HepG2 (cell line): Measurements from ENCODE around the gene ZNF763. TPM values are rescaled to one million over a fixed set of nuclear protein-coding genes. Genes with fewer than 3 reads are reported as not detected.

Experiments used
- ATAC-seq: fragments of 200-7000 bp; cut with Tn5 transposase; 3 replicates; pipeline ENCODE4 v1.9.1; 2020; ENCODE audit warnings: mild to moderate bottlenecking, moderate library complexity
- BruUV-seq: library from RNA; stranded (reverse); fragments of 400-500 nt; replicated peaks from 2 replicates; lab custom pipeline; 2021; lab: Mats Ljungman, UMichigan
- CTCF ChIA-PET: fragments of 300-600 bp; formaldehyde crosslinking; extraction: SDS; loops from one replicate; lab custom pipeline; 2021; ENCODE audit warnings: low total read pairs, inconsistent platforms, low intra/inter-chr PET ratio; lab: Yijun Ruan, JAX
- POLR2A ChIA-PET: fragments of 350-600 bp; sonication (Branson Sonifier 250); formaldehyde crosslinking; loops from one replicate; lab custom pipeline; 2020; ENCODE audit warnings: antibody characterized with exemption, inconsistent platforms; lab: Yijun Ruan, JAX
- DNase-seq: peaks from one replicate; pipeline ENCODE4 v3.0.0-alpha.2; 2015; ENCODE audit warnings: low spot score
- FAIRE-seq: peaks from 3 replicates; lab custom pipeline; 2011; peaks lifted over from hg19 to GRCh38; lab: Jason Lieb, UNC
- H2AFZ ChIP-seq: one replicate; pipeline ENCODE4 v1.6.1; 2011; ENCODE audit warnings: low read length, inconsistent platforms
- H3K27ac ChIP-seq: fragments of 300-600 bp; 3 replicates; pipeline ENCODE4 v1.8.0; 2011; ENCODE audit warnings: mixed run types, mild to moderate bottlenecking, mixed read lengths, low read length, inconsistent platforms; ENCODE audit not compliant: insufficient read depth; ENCODE audit errors: extremely low read length
- H3K27me3 ChIP-seq, 2 experiments: fragments of 200-600 bp in 1 of 2; 2 replicates in 1 of 2; 3 replicates in 1 of 2; pipeline versions ENCODE4 v1.6.0 to v1.8.0; 2011; ENCODE audit warnings: low read length in 2 of 2, mild to moderate bottlenecking in 2 of 2, moderate library complexity in 2 of 2, inconsistent platforms in 1 of 2; ENCODE audit not compliant: insufficient read depth in 2 of 2, control insufficient read depth in 1 of 2
- H3K36me3 ChIP-seq, 2 experiments: fragments of 200-600 bp in 1 of 2; replicated peaks in 1 of 2; 2 replicates in 1 of 2; 3 replicates in 1 of 2; pipeline versions ENCODE4 v1.5.1 to v1.8.0; 2011; ENCODE audit warnings: low read length in 2 of 2, inconsistent platforms in 1 of 2; ENCODE audit not compliant: insufficient read depth in 2 of 2, control insufficient read depth in 1 of 2
- H3K4me1 ChIP-seq: 2 replicates; pipeline ENCODE4 v1.5.1; 2012; ENCODE audit warnings: low read length, inconsistent platforms; ENCODE audit not compliant: insufficient read depth
- H3K4me2 ChIP-seq: 2 replicates; pipeline ENCODE4 v1.6.0; 2011; ENCODE audit warnings: low read depth, low read length, inconsistent platforms
- H3K4me3 ChIP-seq, 3 experiments: fragments of 200-600 bp in 1 of 3; sonication (generic), shearing (Covaris generic) in 1 of 3; replicated peaks in 1 of 3; 2 replicates each; pipeline ENCODE4 v1.5.1; 2011 to 2016; ENCODE audit warnings: low read length in 3 of 3, inconsistent platforms in 2 of 3, low read depth in 2 of 3, mild to moderate bottlenecking in 2 of 3, control low read depth in 1 of 3, mixed read lengths in 1 of 3; ENCODE audit not compliant: insufficient read depth in 1 of 3
- H3K79me2 ChIP-seq: one replicate; pipeline ENCODE4 v1.6.1; 2011; ENCODE audit warnings: low read length, inconsistent platforms; ENCODE audit not compliant: insufficient read depth
- H3K9ac ChIP-seq: 2 replicates; pipeline ENCODE4 v1.6.0; 2011; ENCODE audit warnings: mild to moderate bottlenecking, low read depth, low read length, inconsistent platforms; ENCODE audit not compliant: insufficient read depth
- H3K9me3 ChIP-seq: 2 replicates; pipeline ENCODE4 v1.5.1; 2012; ENCODE audit warnings: mild to moderate bottlenecking, low read length
- H4K20me1 ChIP-seq: 2 replicates; pipeline ENCODE4 v1.6.0; 2011; ENCODE audit warnings: inconsistent platforms, mild to moderate bottlenecking, low read length, moderate library complexity; ENCODE audit not compliant: insufficient read depth
- RFX5 ChIP-seq: IDR thresholded peaks from 2 replicates; pipeline ENCODE4 v1.6.1; 2011; ENCODE audit warnings: low read depth, low read length, improper control_type of control experiment
- whole genome bisulfite sequencing: methylation state at CpG from one replicate; pipeline ENCODE4 v1.1.6; 2017; ENCODE audit warnings: low lambda C conversion rate; 5-methylcytosine and 5-hydroxymethylcytosine counted together
- in situ Hi-C: cut with HindIII; loops from 2 replicates; pipeline ENCODE4 v1.10.0; 2017; ENCODE audit warnings: low pct_unique_long_range_greater_than_20kb; ENCODE audit not compliant: extremely low pct_ligation_motif_present
- intact Hi-C: fragments of 100-400 bp; cut with micrococcal nuclease; formaldehyde crosslinking; loops from one replicate; pipeline ENCODE4 v1.10.0; 2022; ENCODE audit not compliant: unreplicated experiment
- polyA plus RNA-seq, 8 experiments: library from polyadenylated mRNA; depleted of rRNA in 3 of 8; stranded (reverse) in 7 of 8; unstranded in 1 of 8; fragments of >200 nt; fragmentation: Illumina TruSeq in 4 of 8; extraction: Trizol in 4 of 8; gene quantifications; 2 replicates each; pipeline versions ENCODE4 v1.2.1 to v1.2.3, GENCODE V29; 2011 to 2016; ENCODE audit warnings: low read depth in 4 of 8, missing spikeins in 1 of 8, mixed read lengths in 1 of 8; ENCODE audit not compliant: insufficient read depth in 1 of 8
- total RNA-seq, 5 experiments: library from RNA; depleted of rRNA; stranded (reverse); fragments of >200 nt; fragmentation: Illumina TruSeq; extraction: Trizol; gene quantifications; 2 replicates each; pipeline ENCODE4 v1.2.3, GENCODE V29; 2016; ENCODE audit warnings: low read depth in 1 of 5
- TF ChIP-seq, protein P1 (sequence below): sonication (generic); formaldehyde crosslinking; IDR thresholded peaks from 2 replicates; pipeline ENCODE4 v1.5.0; 2020; ENCODE audit warnings: mild to moderate bottlenecking, missing genetic modification reagents, borderline replicate concordance

ZNF763 gene
- total and polyA plus RNA-seq, 2 of the 13 experiments (the other 11 are each of a cell fraction or from before 2014, with no cell fraction given): 0.08 to 0.42 TPM

DNA sequence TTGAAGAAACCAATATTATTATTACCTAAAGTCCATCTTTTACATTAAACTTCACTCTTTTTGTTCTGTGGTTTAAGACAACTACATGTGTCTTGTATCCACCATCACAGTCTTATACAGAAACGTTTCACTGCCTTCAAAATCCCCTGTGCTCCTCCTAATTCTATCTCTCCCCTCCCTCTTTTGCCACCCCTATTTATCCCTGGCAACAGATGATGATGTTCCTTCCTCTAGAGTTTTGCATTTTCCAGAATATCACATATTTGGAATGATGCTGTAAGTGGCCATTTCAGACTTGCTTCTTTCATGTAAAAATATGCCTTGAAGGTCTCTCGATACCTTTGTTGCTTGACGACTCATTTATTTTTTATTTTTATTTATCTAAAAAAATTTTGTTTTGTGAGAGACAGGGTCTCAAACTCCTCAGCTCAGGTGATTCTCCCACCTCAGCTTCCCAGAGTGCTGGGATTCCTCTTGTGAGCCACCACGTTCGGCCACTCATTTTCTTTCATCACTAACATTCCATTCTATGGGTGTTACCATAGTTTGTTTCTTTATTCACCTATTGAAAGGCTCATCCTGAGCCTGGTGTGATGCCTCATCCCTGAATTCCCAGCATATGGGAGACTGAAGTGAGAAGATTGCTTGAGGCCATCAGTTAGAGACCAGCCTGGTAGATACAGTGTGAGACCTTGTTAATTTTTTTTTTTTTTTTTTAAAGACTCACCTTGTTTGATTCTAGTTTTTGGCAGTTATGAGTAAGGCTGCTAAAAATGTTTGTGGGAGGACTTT is 8.4 kb downstream of the ZNF763 start:
- intact Hi-C loops: no loop called here
- BruUV-seq: no TSS peak
- Histone ChIP-seq H3K9ac (no peak overlapping the region), H3K4me2 (no peak overlapping the region), H3K9me3 (no peaks in the 10 kb centered on the region), H3K79me2 (no peaks in the 10 kb centered on the region), H3K4me3 (no peak overlapping the region), H2AFZ (no peak overlapping the region), H3K27me3 (no peaks in the 10 kb centered on the region), H3K36me3 (no peaks in the 10 kb centered on the region), H3K4me1 (no peaks in the 10 kb centered on the region), H3K27ac (no peak overlapping the region)
- ChIA-PET CTCF (no interaction called here), POLR2A (no interaction called here)
- ATAC-seq (no peak), FAIRE-seq (no peak), DNase-seq (no peak)
- in situ Hi-C loops: no loop called here
- 53% methylated on average over 5 of the region's 5 CpGs for WGBS
- TF ChIP-seq, protein P1, sequence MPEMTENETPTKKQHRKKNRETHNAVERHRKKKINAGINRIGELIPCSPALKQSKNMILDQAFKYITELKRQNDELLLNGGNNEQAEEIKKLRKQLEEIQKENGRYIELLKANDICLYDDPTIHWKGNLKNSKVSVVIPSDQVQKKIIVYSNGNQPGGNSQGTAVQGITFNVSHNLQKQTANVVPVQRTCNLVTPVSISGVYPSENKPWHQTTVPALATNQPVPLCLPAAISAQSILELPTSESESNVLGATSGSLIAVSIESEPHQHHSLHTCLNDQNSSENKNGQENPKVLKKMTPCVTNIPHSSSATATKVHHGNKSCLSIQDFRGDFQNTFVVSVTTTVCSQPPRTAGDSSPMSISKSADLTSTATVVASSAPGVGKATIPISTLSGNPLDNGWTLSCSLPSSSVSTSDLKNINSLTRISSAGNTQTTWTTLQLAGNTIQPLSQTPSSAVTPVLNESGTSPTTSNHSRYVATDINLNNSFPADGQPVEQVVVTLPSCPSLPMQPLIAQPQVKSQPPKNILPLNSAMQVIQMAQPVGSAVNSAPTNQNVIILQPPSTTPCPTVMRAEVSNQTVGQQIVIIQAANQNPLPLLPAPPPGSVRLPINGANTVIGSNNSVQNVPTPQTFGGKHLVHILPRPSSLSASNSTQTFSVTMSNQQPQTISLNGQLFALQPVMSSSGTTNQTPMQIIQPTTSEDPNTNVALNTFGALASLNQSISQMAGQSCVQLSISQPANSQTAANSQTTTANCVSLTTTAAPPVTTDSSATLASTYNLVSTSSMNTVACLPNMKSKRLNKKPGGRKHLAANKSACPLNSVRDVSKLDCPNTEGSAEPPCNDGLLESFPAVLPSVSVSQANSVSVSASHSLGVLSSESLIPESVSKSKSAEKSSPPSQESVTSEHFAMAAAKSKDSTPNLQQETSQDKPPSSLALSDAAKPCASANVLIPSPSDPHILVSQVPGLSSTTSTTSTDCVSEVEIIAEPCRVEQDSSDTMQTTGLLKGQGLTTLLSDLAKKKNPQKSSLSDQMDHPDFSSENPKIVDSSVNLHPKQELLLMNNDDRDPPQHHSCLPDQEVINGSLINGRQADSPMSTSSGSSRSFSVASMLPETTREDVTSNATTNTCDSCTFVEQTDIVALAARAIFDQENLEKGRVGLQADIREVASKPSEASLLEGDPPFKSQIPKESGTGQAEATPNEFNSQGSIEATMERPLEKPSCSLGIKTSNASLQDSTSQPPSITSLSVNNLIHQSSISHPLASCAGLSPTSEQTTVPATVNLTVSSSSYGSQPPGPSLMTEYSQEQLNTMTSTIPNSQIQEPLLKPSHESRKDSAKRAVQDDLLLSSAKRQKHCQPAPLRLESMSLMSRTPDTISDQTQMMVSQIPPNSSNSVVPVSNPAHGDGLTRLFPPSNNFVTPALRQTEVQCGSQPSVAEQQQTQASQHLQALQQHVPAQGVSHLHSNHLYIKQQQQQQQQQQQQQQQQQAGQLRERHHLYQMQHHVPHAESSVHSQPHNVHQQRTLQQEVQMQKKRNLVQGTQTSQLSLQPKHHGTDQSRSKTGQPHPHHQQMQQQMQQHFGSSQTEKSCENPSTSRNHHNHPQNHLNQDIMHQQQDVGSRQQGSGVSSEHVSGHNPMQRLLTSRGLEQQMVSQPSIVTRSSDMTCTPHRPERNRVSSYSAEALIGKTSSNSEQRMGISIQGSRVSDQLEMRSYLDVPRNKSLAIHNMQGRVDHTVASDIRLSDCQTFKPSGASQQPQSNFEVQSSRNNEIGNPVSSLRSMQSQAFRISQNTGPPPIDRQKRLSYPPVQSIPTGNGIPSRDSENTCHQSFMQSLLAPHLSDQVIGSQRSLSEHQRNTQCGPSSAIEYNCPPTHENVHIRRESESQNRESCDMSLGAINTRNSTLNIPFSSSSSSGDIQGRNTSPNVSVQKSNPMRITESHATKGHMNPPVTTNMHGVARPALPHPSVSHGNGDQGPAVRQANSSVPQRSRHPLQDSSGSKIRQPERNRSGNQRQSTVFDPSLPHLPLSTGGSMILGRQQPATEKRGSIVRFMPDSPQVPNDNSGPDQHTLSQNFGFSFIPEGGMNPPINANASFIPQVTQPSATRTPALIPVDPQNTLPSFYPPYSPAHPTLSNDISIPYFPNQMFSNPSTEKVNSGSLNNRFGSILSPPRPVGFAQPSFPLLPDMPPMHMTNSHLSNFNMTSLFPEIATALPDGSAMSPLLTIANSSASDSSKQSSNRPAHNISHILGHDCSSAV (CRISPR knock-in tag): no peak
- peak; percentile 68 for TF ChIP-seq RFX5
- TF ChIP-seq, all 625 proteins: peak for 1
- no peaks in the 10 kb centered on the region for H4K20me1 ChIP-seq
